ENCODE measurements around the gene RPL23. TPM values are rescaled to one million over a fixed set of nuclear protein-coding genes. Genes with fewer than 3 reads are reported as not detected.
A peak's percentile ranks its signal among the peaks of the same experiment; 100 is the strongest.

The RPL23 gene
- total and polyA plus RNA-seq, 9 of the 15 experiments (the other 6 are each of a cell fraction or from before 2014, with no cell fraction given), result 1,745 to 3,667 (median 3,096) TPM

- no peak for TF ChIP-seq CBFB (CRISPR knock-in tag; IDR thresholded peaks at IDR 0.05)
- no peak for TF ChIP-seq EZH2 (IDR thresholded peaks at IDR 0.05; ENCODE audit: borderline replicate concordance, low read depth, low read length)
- TF ChIP-seq FUS (optimal IDR thresholded peaks at IDR 0.05; ENCODE audit: low read depth, low read length), result no peak
- TF ChIP-seq FOSL1 (tag; conservative IDR thresholded peaks at IDR 0.05), result peak; percentile 54; the same call in 1 of the 2 replicates
- TF ChIP-seq CHAMP1 (IDR thresholded peaks at IDR 0.05), result no peak
- TF ChIP-seq CTCF (IDR thresholded peaks at IDR 0.05 in 2 of 3, conservative IDR thresholded peaks at IDR 0.05 in 1 of 3; ENCODE audit: insufficient read depth in 2 of 3, low read depth in 1 of 3, low read length in 3 of 3), result peak; percentile 63 to 67 (median 64)
- no peak for TF ChIP-seq LARP7 (IDR thresholded peaks at IDR 0.05)
- TF ChIP-seq ZNF76 (CRISPR knock-in tag; IDR thresholded peaks at IDR 0.05; ENCODE audit: borderline replicate concordance), result no peak
- peak; percentile 99 for TF ChIP-seq POLR2H (tag; IDR thresholded peaks at IDR 0.05; ENCODE audit: low read depth)
- TF ChIP-seq NR4A1 (CRISPR knock-in tag; IDR thresholded peaks at IDR 0.05), result no peak
- no peak for TF ChIP-seq NR4A1 (tag; IDR thresholded peaks at IDR 0.05)
- peak; percentile 37; the same call in 1 of the 2 replicates for TF ChIP-seq CEBPB (tag; IDR thresholded peaks at IDR 0.05)
- 0 out of 2 replicates have a peak, but pooled peaks have one; percentile 54 for TF ChIP-seq KLF1 (tag; IDR thresholded peaks at IDR 0.05)
- no peak for TF ChIP-seq ZNF444 (CRISPR knock-in tag; IDR thresholded peaks at IDR 0.05)
- TF ChIP-seq E4F1 (CRISPR knock-in tag; IDR thresholded peaks at IDR 0.05; ENCODE audit: borderline replicate concordance), result no peak
- no peak for TF ChIP-seq ZNF644 (tag; IDR thresholded peaks at IDR 0.05; ENCODE audit: low read depth)
- peak; percentile 95 for TF ChIP-seq GTF3C2 (IDR thresholded peaks at IDR 0.05; ENCODE audit: borderline replicate concordance, extremely low read depth, insufficient read length)
- TF ChIP-seq RBM25 (IDR thresholded peaks at IDR 0.05; ENCODE audit: low read depth, low read length, severe bottlenecking), result no peak
Observed at GRCh38 chr17:38868817-38869525, 15.4 kb upstream of the RPL23 start (continued).
